Measurements from ENCODE around the gene ALOX12B.

DNA sequence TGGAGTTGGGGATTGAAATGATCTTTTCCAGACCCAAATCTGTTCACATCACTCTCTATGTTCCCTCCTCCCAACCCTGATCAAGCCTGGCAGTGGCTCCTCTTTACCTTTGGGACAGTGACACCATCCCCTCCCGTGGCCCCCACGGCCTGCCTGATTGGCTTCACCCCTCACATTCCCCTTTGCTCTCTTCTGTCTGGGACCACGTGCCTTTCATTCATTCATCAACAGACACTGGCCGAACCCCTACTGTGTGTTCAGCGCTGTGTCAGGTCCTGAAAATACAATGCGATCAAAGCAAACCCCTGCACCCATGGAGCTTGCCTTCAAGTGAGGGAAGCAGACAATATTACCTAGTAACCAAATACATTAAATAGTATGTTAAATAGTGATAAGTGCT, 2.2 kb upstream of the ALOX12B start:
- no peak for TF ChIP-seq CTCF (IDR thresholded peaks at IDR 0.05)
- no peak for TF ChIP-seq EP300 (IDR thresholded peaks at IDR 0.05)
